ENCODE data around the gene BCL7A. TPM values are rescaled to one million over a fixed set of nuclear protein-coding genes. Genes with fewer than 3 reads are reported as not detected.

Gene BCL7A
- total RNA-seq, 1 donor = 4.7 TPM

- Histone ChIP-seq H3K4me1 (ENCODE audit: insufficient read depth, low read length) (peaks cover 39% of the 10 kb centered on the region), H3K27me3 (ENCODE audit: insufficient read depth, low read length) (no peaks in the 10 kb centered on the region), H4K20me1 (ENCODE audit: insufficient read depth, low read length) (no peaks in the 10 kb centered on the region), H3K4me3 (ENCODE audit: insufficient read depth, low read length) (peak overlapping the region; percentile 48), H3K4me2 (ENCODE audit: insufficient read depth, low read length) (peak overlapping the region; percentile 55), H3K9me3 (ENCODE audit: low read depth, low read length) (no peaks in the 10 kb centered on the region), H3K27ac (ENCODE audit: low read depth, low read length) (peak overlapping the region; percentile 98), H3K36me3 (ENCODE audit: insufficient read depth, low read length) (peaks cover 5% of the 10 kb centered on the region), H3K79me2 (ENCODE audit: insufficient read depth, low read length) (no peaks in the 10 kb centered on the region), H2AFZ (ENCODE audit: low read length) (peak overlapping the region; percentile 83)
- peak; percentile 95 for DNase-seq (ENCODE audit: insufficient read length, low spot score, missing footprints)
- TF ChIP-seq CTCF (IDR thresholded peaks at IDR 0.05; ENCODE audit: extremely low read depth, low read depth, low read length) = no peak
Observed at GRCh38 chr12:122062832-122063693, 41.4 kb downstream of the BCL7A start.

GRCh38 chr12:122063694-122064024, 42.0 kb downstream of the BCL7A start:
- Histone ChIP-seq H4K20me1 (ENCODE audit: insufficient read depth, low read length) (no peaks in the 10 kb centered on the region), H3K4me3 (ENCODE audit: insufficient read depth, low read length) (peak overlapping the region; percentile 48), H3K36me3 (ENCODE audit: insufficient read depth, low read length) (peaks cover 5% of the 10 kb centered on the region), H3K79me2 (ENCODE audit: insufficient read depth, low read length) (no peaks in the 10 kb centered on the region), H3K27ac (ENCODE audit: low read depth, low read length) (peak overlapping the region; percentile 98), H3K27me3 (ENCODE audit: insufficient read depth, low read length) (no peaks in the 10 kb centered on the region), H3K4me2 (ENCODE audit: insufficient read depth, low read length) (peak overlapping the region; percentile 55), H3K4me1 (ENCODE audit: insufficient read depth, low read length) (peaks cover 44% of the 10 kb centered on the region), H2AFZ (ENCODE audit: low read length) (peak overlapping the region; percentile 83), H3K9me3 (ENCODE audit: low read depth, low read length) (no peaks in the 10 kb centered on the region)
- TF ChIP-seq CTCF (IDR thresholded peaks at IDR 0.05; ENCODE audit: extremely low read depth, low read depth, low read length) = no peak
- no peak for DNase-seq (ENCODE audit: insufficient read length, low spot score, missing footprints)

DNA sequence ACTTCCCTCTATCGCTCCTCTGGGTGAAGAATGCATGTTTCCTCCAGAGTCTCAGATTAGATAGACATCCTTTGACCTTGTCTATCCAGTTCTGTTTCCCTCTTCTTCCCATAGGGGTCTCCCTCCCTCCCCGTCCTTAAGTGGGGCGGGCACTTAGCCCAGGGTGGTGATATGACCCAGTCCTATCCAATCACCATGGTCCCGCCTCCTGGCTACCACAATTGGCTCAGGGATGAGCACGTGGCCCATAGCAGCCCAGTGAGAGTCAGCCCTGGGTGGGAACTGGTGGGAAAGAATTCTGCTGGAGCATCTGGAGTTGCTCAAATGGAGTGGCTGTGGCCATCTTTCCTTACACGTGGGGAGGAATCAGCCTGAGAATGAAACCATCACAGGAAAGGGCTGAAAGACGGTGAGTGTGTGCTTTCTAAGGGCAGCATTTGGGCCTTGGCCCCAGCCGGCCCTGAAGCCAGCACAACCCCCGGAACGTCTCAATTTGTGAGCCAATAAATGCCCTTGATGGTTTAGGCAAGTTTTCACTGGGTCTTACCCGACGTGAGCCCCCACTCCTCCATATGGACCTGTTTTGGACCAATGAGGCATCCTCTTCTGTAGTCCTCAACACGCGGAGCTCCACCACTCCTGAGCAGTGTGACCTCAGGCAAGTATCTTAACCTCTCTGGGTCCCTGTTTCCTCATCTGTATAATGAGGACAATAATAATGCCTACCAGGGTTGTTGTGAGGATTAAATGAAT, 42.5 kb downstream of the BCL7A start:
- Histone ChIP-seq H2AFZ (ENCODE audit: low read length) (peak overlapping the region; percentile 66), H3K4me3 (ENCODE audit: insufficient read depth, low read length) (no peak overlapping the region), H3K36me3 (ENCODE audit: insufficient read depth, low read length) (peaks cover 3% of the 10 kb centered on the region), H3K9me3 (ENCODE audit: low read depth, low read length) (no peaks in the 10 kb centered on the region), H4K20me1 (ENCODE audit: insufficient read depth, low read length) (no peaks in the 10 kb centered on the region), H3K27ac (ENCODE audit: low read depth, low read length) (peak overlapping the region; percentile 98), H3K27me3 (ENCODE audit: insufficient read depth, low read length) (no peaks in the 10 kb centered on the region), H3K79me2 (ENCODE audit: insufficient read depth, low read length) (no peaks in the 10 kb centered on the region), H3K4me1 (ENCODE audit: insufficient read depth, low read length) (peaks cover 44% of the 10 kb centered on the region), H3K4me2 (ENCODE audit: insufficient read depth, low read length) (peak overlapping the region; percentile 77)
- TF ChIP-seq CTCF (IDR thresholded peaks at IDR 0.05; ENCODE audit: extremely low read depth, low read depth, low read length) = peak; percentile 45
- peak; percentile 91 for DNase-seq (ENCODE audit: insufficient read length, low spot score, missing footprints)
